Esophagus muscularis mucosa (tissue), 4 donors: ENCODE measurements around the gene SLC25A26. TPM values are rescaled to one million over a fixed set of nuclear protein-coding genes. Genes with fewer than 3 reads are reported as not detected.

ENCODE experiments used
- DNase-seq: peaks from one replicate; pipeline ENCODE4 v3.0.0-alpha.2; 2017; ENCODE audit errors: extremely low spot score
- H3K27ac ChIP-seq, 4 donors: fragments of 200-600 bp; sonication (generic); replicated peaks in 1 of 4; 1 replicate in 3 of 4; 2 replicates in 1 of 4; pipeline ENCODE4 v1.5.1; 2016 to 2019; ENCODE audit warnings: mild to moderate bottlenecking in 1 of 4
- H3K27me3 ChIP-seq, 4 donors: fragments of 200-600 bp; sonication (generic); one replicate each; pipeline versions ENCODE4 v1.5.1 to v1.6.0; 2016 to 2019
- H3K36me3 ChIP-seq, 4 donors: fragments of 200-600 bp; sonication (generic); one replicate each; pipeline ENCODE4 v1.5.1; 2016 to 2019
- H3K4me1 ChIP-seq, 4 donors: fragments of 200-600 bp; sonication (generic); one replicate each; pipeline ENCODE4 v1.5.1; 2016 to 2019
- H3K4me3 ChIP-seq, 4 donors: fragments of 200-600 bp; sonication (generic); 1 replicate in 2 of 4; 2 replicates in 2 of 4; pipeline ENCODE4 v1.5.1; 2016 to 2019; ENCODE audit warnings: mild to moderate bottlenecking in 4 of 4, moderate library complexity in 1 of 4
- H3K9me3 ChIP-seq, 4 donors: fragments of 200-600 bp; sonication (generic); 1 replicate in 3 of 4; 2 replicates in 1 of 4; pipeline ENCODE4 v1.5.1; 2016 to 2019
- EP300 ChIP-seq: sonication (generic); formaldehyde crosslinking; IDR thresholded peaks from one replicate; pipeline ENCODE4 v1.6.1; 2017; ENCODE audit warnings: antibody characterized with exemption
- POLR2A ChIP-seq: fragments of 450-650 bp; IDR thresholded peaks from one replicate; pipeline ENCODE4 v1.6.1; 2017; ENCODE audit warnings: antibody characterized with exemption, moderate library complexity, mild to moderate bottlenecking, low read depth
- POLR2AphosphoS5 ChIP-seq, 2 donors: sonication (generic); formaldehyde crosslinking; IDR thresholded peaks; one replicate each; pipeline ENCODE4 v1.6.1; 2017; ENCODE audit warnings: antibody characterized with exemption in 2 of 2
- WGBS: methylation state at CpG from one replicate; pipeline ENCODE4 v1.1.5; 2018; 5-methylcytosine and 5-hydroxymethylcytosine counted together
- intact Hi-C: fragments of 100-400 bp; cut with DNase I; formaldehyde crosslinking; loops from one replicate; pipeline ENCODE4 v1.15.1; 2023
- total RNA-seq, 4 donors: library from RNA; depleted of rRNA; stranded (reverse); fragments of >200 nt; gene quantifications; one replicate each; pipeline versions ENCODE4 v1.1.0 to v1.2.1, GENCODE V29; 2016
- TF ChIP-seq, protein P1 (sequence below), 3 experiments: fragments of 200-600 bp in 2 of 3; fragments of 450-650 bp in 1 of 3; sonication (generic) in 2 of 3; IDR thresholded peaks; one replicate each; pipeline ENCODE4 v1.5.1; 2017 to 2019; ENCODE audit warnings: antibody characterized with exemption in 3 of 3, mild to moderate bottlenecking in 2 of 3, moderate library complexity in 1 of 3

SLC25A26 gene
- total RNA-seq, 4 donors from 2014 or later, result 23.0 to 39.0 (median 26.0) TPM

DNA sequence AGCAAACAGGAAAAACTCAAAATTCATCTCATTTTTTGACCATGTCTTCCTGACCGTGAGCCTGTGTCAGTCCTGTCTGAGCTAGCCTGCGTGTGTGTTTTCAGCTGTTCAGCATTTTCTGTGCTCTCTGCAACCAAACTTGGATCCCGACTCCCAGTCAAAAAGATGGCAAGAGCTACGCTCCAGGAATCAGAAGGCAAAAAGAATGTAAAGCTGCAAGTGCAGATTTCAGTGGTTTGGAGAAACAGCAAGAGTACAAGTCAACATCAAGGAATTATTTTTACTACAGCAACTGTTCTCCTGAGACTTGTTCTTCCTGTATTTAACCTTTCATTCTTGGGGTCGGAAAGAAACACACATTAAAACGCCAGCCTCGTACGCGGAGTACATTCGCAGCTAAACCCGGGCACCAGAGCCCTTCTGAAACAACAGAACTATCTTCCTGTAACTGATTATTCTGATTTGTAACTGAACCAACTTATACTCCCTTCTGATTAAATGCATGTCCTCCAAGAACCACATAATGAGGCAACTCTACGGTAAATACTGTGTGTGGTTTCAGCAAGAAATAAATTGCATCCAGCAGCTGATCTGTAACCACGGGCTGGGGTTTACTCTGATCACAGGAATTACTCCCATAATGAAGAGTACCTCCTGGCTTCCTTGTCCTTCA is 172.7 kb downstream of the SLC25A26 start:
- Histone ChIP-seq H3K4me1 (peaks cover 30 to 49% (median 44%) of the 10 kb centered on the region in 4 donors), H3K4me3 (no peak overlapping the region), H3K27ac (peak overlapping the region in 3 of 4 donors; percentile 11 to 52 (median 28)), H3K27me3 (no peaks in the 10 kb centered on the region), H3K9me3 (no peaks in the 10 kb centered on the region), H3K36me3 (peaks cover 23 to 71% (median 57%) of the 10 kb centered on the region in 4 donors)
- 62% methylated on average over 13 of the region's 13 CpGs for WGBS
- no peak for DNase-seq
- intact Hi-C loops, result no loop called here
- TF ChIP-seq, protein P1, sequence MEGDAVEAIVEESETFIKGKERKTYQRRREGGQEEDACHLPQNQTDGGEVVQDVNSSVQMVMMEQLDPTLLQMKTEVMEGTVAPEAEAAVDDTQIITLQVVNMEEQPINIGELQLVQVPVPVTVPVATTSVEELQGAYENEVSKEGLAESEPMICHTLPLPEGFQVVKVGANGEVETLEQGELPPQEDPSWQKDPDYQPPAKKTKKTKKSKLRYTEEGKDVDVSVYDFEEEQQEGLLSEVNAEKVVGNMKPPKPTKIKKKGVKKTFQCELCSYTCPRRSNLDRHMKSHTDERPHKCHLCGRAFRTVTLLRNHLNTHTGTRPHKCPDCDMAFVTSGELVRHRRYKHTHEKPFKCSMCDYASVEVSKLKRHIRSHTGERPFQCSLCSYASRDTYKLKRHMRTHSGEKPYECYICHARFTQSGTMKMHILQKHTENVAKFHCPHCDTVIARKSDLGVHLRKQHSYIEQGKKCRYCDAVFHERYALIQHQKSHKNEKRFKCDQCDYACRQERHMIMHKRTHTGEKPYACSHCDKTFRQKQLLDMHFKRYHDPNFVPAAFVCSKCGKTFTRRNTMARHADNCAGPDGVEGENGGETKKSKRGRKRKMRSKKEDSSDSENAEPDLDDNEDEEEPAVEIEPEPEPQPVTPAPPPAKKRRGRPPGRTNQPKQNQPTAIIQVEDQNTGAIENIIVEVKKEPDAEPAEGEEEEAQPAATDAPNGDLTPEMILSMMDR (IDR thresholded peaks at IDR 0.05), result no peak
- TF ChIP-seq POLR2AphosphoS5 (IDR thresholded peaks at IDR 0.05) (no peak), POLR2A (no peak), EP300 (no peak)

DNA sequence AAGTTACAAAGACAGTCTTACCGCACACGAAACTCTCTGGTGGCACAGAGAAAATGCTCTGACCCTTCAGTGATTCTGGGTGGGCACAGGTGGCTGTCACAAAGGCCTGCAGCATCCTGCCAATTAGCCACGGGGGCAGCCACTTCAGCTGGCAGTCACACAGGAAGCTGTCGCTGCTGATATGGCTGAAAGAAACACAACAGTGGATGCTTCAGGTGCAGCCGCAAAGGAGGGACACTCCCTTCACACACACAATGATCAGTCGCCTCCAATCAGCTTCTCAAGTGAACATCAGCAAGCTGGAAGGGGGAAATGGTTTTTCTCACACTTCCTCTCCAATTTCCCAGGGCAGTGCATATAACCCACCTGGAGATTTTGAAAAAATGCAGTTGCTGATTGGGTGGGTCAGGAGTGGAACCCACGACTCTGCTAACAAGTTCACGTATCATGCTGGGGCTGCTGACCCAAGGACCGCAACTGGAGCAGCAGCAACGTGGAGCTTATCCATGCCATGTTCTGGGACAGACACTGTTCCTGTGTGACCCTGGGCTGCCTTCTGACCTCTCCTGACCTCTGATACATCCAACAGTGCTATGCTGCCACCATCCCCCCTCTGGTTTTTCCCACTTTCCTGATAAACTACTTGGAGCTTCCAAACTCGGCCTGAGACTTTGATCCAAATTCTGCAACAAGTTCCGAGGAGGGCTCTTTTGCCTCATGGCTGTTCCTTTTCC is 173.4 kb downstream of the SLC25A26 start:
- no peak overlapping the region for H3K4me3 ChIP-seq

DNA sequence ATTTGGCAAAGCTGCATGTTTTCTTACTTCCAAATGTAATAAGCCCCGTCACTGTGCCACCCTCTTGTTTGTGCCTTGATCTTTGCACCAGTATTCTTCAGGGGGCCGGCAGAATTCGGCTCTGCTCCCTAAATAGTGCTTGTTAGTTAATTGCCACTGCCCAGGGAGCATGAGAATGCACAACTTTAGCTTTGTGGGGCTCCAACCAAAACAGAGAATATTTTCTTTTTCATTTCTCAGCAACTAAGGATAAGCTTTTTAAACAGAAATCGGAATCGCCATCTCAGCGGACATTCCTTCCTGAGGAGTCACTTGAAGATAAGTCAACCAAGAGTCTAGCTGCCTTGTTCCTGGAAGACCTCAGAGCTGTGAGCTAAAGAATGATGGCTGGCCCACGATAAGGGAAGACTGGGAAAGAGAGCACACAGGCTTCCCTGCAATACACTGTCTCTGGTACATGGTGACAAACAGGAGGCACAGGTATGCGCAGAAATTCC is 174.0 kb downstream of the SLC25A26 start:
- peak overlapping the region in 2 of 4 donors; percentile 3 to 52 for H3K27ac ChIP-seq
- intact Hi-C loops, result no loop called here
- H3K27me3 ChIP-seq, result no peaks in the 10 kb centered on the region
- TF ChIP-seq EP300 (no peak), POLR2A (no peak), POLR2AphosphoS5 (IDR thresholded peaks at IDR 0.05) (no peak)
- TF ChIP-seq, protein P1 (IDR thresholded peaks at IDR 0.05), result no peak
- no peaks in the 10 kb centered on the region for H3K9me3 ChIP-seq
- no peak for DNase-seq
- WGBS, result 81% methylated on average over 8 of the region's 8 CpGs
- no peak overlapping the region for H3K4me3 ChIP-seq
- peaks cover 23 to 84% (median 65%) of the 10 kb centered on the region in 4 donors for H3K36me3 ChIP-seq
- H3K4me1 ChIP-seq, result peaks cover 30 to 56% (median 49%) of the 10 kb centered on the region in 4 donors

More for the DNA sequence above, 173.4 kb downstream of the SLC25A26 start:
- WGBS, result 70% methylated on average over 12 of the region's 12 CpGs
- DNase-seq, result no peak
- intact Hi-C loops, result no loop called here
- H3K4me1 ChIP-seq, result peaks cover 30 to 51% (median 48%) of the 10 kb centered on the region in 4 donors
- H3K9me3 ChIP-seq, result no peaks in the 10 kb centered on the region
- no peak for TF ChIP-seq POLR2AphosphoS5 (IDR thresholded peaks at IDR 0.05)
- no peak for TF ChIP-seq EP300
- TF ChIP-seq, protein P1 (IDR thresholded peaks at IDR 0.05), result no peak
- TF ChIP-seq POLR2A, result no peak
- no peaks in the 10 kb centered on the region for H3K27me3 ChIP-seq
- peaks cover 23 to 78% (median 62%) of the 10 kb centered on the region in 4 donors for H3K36me3 ChIP-seq
- peak overlapping the region in 3 of 4 donors; percentile 3 to 52 (median 28) for H3K27ac ChIP-seq

DNA sequence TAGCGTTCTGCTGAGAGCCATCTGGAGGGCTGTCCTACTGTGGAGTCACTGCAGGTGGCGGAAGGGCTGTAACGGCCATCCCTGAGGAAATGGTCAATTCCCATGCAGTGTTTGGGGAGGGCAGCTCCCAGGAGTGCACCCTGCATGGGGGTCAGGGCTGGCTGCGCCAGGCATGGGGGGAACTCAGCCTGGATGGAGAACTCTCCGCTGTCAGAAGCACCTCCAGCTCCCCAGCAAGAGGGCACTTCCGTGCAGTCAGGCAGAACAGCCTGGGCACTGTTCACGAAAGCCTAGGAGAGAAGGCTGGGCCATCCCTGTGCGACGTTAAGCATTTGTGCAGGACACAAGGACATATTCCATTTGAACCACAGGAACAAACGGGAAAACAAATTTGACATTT is 174.8 kb downstream of the SLC25A26 start:
- H3K27me3 ChIP-seq, result no peaks in the 10 kb centered on the region
- H3K36me3 ChIP-seq, result peaks cover 23 to 90% (median 66%) of the 10 kb centered on the region in 4 donors
- no peak for DNase-seq
- TF ChIP-seq POLR2A, result no peak
- TF ChIP-seq, protein P1 (IDR thresholded peaks at IDR 0.05), result no peak
- no peak for TF ChIP-seq POLR2AphosphoS5 (IDR thresholded peaks at IDR 0.05)
- TF ChIP-seq EP300, result no peak
- H3K9me3 ChIP-seq, result no peaks in the 10 kb centered on the region
- H3K4me3 ChIP-seq, result no peak overlapping the region
- intact Hi-C loops, result no loop called here
- 95% methylated on average over 10 of the region's 10 CpGs for WGBS
- peak overlapping the region in 1 of 4 donors; percentile 52 for H3K27ac ChIP-seq
- peaks cover 30 to 64% (median 57%) of the 10 kb centered on the region in 4 donors for H3K4me1 ChIP-seq
